Stomach (tissue), 9 donors: ENCODE measurements around the gene CCDC78. TPM values are rescaled to one million over a fixed set of nuclear protein-coding genes. Genes with fewer than 3 reads are reported as not detected.
A peak's percentile ranks its signal among the peaks of the same experiment; 100 is the strongest.

Source experiments
- DNase-seq, 2 donors: peaks; one replicate each; pipeline versions ENCODE4 v3.0.0 to v3.0.0-alpha.2; 2013 to 2019
- H3K27ac ChIP-seq, 5 donors: fragments of 200-600 bp in 4 of 5; sonication (generic) in 4 of 5; one replicate each; pipeline ENCODE4 v1.5.1; 2013 to 2019; ENCODE audit warnings: mild to moderate bottlenecking in 1 of 5, moderate library complexity in 1 of 5
- H3K27me3 ChIP-seq, 3 donors: fragments of 200-600 bp; sonication (generic); one replicate each; pipeline ENCODE4 v1.5.1; 2017 to 2019; ENCODE audit warnings: mixed run types in 1 of 3
- H3K36me3 ChIP-seq, 4 donors: fragments of 200-600 bp; sonication (generic); 1 replicate in 3 of 4; 2 replicates in 1 of 4; pipeline ENCODE4 v1.5.1; 2016 to 2019
- H3K4me1 ChIP-seq, 4 donors: fragments of 200-600 bp; sonication (generic); one replicate each; pipeline ENCODE4 v1.5.1; 2016 to 2019
- H3K4me3 ChIP-seq, 4 donors: fragments of 200-600 bp; sonication (generic) in 3 of 4; one replicate each; pipeline ENCODE4 v1.5.1; 2016 to 2019; ENCODE audit warnings: mild to moderate bottlenecking in 1 of 4
- H3K9me3 ChIP-seq, 4 donors: fragments of 200-600 bp; sonication (generic); one replicate each; pipeline ENCODE4 v1.5.1; 2016 to 2019
- CTCF ChIP-seq, 7 experiments: fragments of 450-650 bp in 4 of 7; fragments of 200-600 bp in 3 of 7; sonication (generic) in 3 of 7; IDR thresholded peaks; one replicate each; pipeline ENCODE4 v1.5.1; 2016 to 2019; ENCODE audit warnings: antibody characterized with exemption in 7 of 7, control low read depth in 2 of 7, mild to moderate bottlenecking in 1 of 7
- EP300 ChIP-seq: sonication (generic); formaldehyde crosslinking; IDR thresholded peaks from one replicate; pipeline ENCODE4 v1.6.1; 2017; ENCODE audit warnings: antibody characterized with exemption
- POLR2A ChIP-seq, 4 donors: fragments of 450-650 bp; IDR thresholded peaks; one replicate each; pipeline ENCODE4 v1.6.1; 2016; ENCODE audit warnings: antibody characterized with exemption in 4 of 4, control low read depth in 2 of 4, mild to moderate bottlenecking in 1 of 4, moderate library complexity in 1 of 4
- POLR2AphosphoS5 ChIP-seq, 3 donors: sonication (generic); formaldehyde crosslinking; IDR thresholded peaks; one replicate each; pipeline ENCODE4 v1.6.1; 2016; ENCODE audit warnings: antibody characterized with exemption in 3 of 3
- whole genome bisulfite sequencing, 5 donors: extraction: QIAGEN DNeasy Blood & Tissue Kit in 3 of 5; methylation state at CpG; one replicate each; pipeline versions ENCODE4 v1.1.5 to v1.1.7; 2013 to 2018; 5-methylcytosine and 5-hydroxymethylcytosine counted together
- intact Hi-C: fragments of 100-400 bp; cut with DNase I; formaldehyde crosslinking; loops from one replicate; pipeline ENCODE4 v1.15.1; 2023; ENCODE audit warnings: low total_unique reads
- polyA plus RNA-seq, 3 donors: library from polyadenylated mRNA; stranded (reverse); fragments of 200-250 nt; gene quantifications; one replicate each; pipeline ENCODE4 v1.2.3, GENCODE V29; 2013
- total RNA-seq, 5 donors: library from RNA; depleted of rRNA; stranded (reverse); fragments of >200 nt; gene quantifications; one replicate each; pipeline versions ENCODE4 v1.1.0 to v1.2.3, GENCODE V29; 2014 to 2016
- donor health status: healthy with polysubstance abuse.
- donor health status: Bipolar disorder and iron deficiency.
- donor health status: healthy.

The CCDC78 gene
- total and polyA plus RNA-seq, 8 donors, result 1.3 to 14.3 (median 1.5) TPM; not detected in 4

DNA sequence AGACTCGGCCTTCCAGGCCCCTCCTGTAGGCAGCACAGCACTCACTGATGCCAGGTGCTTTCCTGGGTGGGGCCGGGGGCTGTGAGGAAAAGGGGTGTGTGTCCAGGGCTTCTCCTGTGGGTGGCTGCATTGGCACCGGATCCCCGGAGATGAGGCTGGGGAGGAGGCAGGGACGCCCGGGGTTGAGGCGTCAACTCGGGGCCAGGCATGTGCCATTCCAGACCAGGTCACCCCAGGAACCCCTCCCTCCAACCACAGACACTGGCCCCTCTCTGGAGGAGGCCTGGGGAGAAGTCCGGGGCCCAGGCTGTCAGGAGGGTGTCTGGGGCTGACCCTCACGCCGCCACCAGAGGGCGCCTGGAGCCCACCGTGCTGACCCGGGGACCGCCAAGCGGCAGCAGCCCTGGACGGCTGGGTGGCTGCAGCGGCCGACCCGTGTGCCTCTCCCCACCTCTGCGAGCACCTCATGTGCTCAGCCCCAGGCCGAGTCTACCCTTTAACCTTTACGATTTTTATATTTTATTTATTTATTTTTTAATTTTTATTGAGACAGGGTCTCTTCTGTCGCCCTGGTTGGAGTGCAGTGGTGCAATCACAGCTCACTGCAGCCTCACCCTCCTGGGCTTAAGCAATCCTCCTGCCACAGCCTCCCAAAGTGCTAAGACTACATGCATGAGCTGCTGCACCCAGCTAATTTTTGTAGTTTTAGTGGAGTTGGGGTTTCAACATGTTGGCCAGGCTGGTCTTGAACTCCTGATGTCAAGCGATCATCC lies 14.5 kb downstream of the CCDC78 start:
- Histone ChIP-seq H3K27ac (no peak overlapping the region), H3K36me3 (no peaks in the 10 kb centered on the region), H3K4me3 (no peak overlapping the region), H3K27me3 (peaks cover 37 to 90% (median 54%) of the 10 kb centered on the region in 3 donors), H3K4me1 (peaks cover 22 to 43% (median 35%) of the 10 kb centered on the region in 4 donors), H3K9me3 (no peaks in the 10 kb centered on the region)
- WGBS, 5 donors, result 7 to 10% (median 9%) methylated on average over 17 to 25 of the region's 25 CpGs
- peak; percentile 83 to 92 for DNase-seq
- TF ChIP-seq CTCF (IDR thresholded peaks at IDR 0.05), result peak in 5 of 7 experiments; percentile 74 to 97 (median 85)
- no peak for TF ChIP-seq POLR2A (IDR thresholded peaks at IDR 0.05)
- TF ChIP-seq POLR2AphosphoS5 (IDR thresholded peaks at IDR 0.05), result peak in 2 of 3 donors; percentile 12 to 14
- intact Hi-C loops, result loop anchor here (5.0 kb wide), 2 partner anchors 71 to 341 kb away; no protein-coding TSS in a partner anchor

- no peak for DNase-seq
- H3K4me3 ChIP-seq, result no peak overlapping the region
- no peaks in the 10 kb centered on the region for H3K36me3 ChIP-seq
- intact Hi-C loops, result loop anchor here (5.0 kb wide), 2 partner anchors 71 to 341 kb away; no protein-coding TSS in a partner anchor
- TF ChIP-seq POLR2A (IDR thresholded peaks at IDR 0.05) (no peak), CTCF (IDR thresholded peaks at IDR 0.05) (no peak), EP300 (no peak), POLR2AphosphoS5 (IDR thresholded peaks at IDR 0.05) (no peak)
- H3K4me1 ChIP-seq, result peaks cover 20 to 43% (median 35%) of the 10 kb centered on the region in 4 donors
- WGBS, 5 donors, result 70 to 82% (median 71%) methylated on average over 11 to 12 of the region's 12 CpGs
- H3K27me3 ChIP-seq, result peaks cover 39 to 90% (median 60%) of the 10 kb centered on the region in 3 donors
- H3K27ac ChIP-seq, result no peak overlapping the region
- no peaks in the 10 kb centered on the region for H3K9me3 ChIP-seq
Measured at GRCh38 chr16:711084-711483, 15.2 kb downstream of the CCDC78 start.

DNA sequence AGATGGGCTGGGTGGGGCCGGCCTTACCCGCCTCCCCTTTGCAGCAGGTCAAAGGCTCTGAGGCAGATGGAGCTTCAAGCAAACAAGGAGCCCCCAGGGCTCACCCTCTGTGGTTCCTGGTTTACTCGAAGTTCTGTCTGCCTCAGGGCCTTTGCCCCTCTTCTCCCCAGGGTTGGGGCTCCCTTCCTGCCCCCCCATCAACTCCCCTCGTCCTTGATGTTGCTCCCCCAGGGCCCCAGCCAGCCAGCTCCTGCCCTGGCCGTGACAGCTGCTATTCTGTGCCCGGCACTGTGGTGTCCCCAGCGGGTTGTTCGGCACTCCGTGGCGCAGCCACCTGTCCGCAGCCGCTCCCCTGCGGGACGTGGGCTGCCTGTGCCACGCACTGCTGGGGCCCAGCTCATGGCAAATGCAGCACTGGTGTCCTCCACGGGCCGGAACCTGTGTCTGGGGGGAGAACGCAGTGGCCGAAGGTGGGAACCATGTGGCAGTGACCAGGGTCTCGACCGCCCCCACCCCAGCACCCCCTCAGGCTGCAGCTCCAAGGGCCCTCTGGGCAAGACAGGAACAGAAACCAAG lies 15.7 kb downstream of the CCDC78 start:
- H3K27ac ChIP-seq, result peak overlapping the region in 1 of 5 donors; percentile 20
- no peaks in the 10 kb centered on the region for H3K9me3 ChIP-seq
- TF ChIP-seq POLR2A (IDR thresholded peaks at IDR 0.05) (no peak), CTCF (IDR thresholded peaks at IDR 0.05) (no peak), EP300 (no peak), POLR2AphosphoS5 (IDR thresholded peaks at IDR 0.05) (no peak)
- H3K36me3 ChIP-seq, result no peaks in the 10 kb centered on the region
- no peak for DNase-seq
- WGBS, 5 donors, result 61 to 80% (median 68%) methylated on average over 13 to 21 of the region's 21 CpGs
- H3K4me3 ChIP-seq, result no peak overlapping the region
- intact Hi-C loops, result loop anchor here (5.0 kb wide), 2 partner anchors 72 to 342 kb away; no protein-coding TSS in a partner anchor
- H3K4me1 ChIP-seq, result peaks cover 17 to 42% (median 33%) of the 10 kb centered on the region in 4 donors
- H3K27me3 ChIP-seq, result peaks cover 40 to 90% (median 62%) of the 10 kb centered on the region in 3 donors
